PC-9 (cell line): ENCODE data around the gene METTL26.

ENCODE experiments used
- EZH2 ChIP-seq: fragments of 200-600 bp; sonication (generic); IDR thresholded peaks from 2 replicates; pipeline ENCODE4 v1.8.0; 2017; ENCODE audit warnings: antibody characterized with exemption, low read depth
- TF ChIP-seq, protein P1 (sequence below): fragments of 200-600 bp; sonication (generic); conservative IDR thresholded peaks from 2 replicates; pipeline ENCODE4 v1.6.1; 2017; ENCODE audit warnings: mixed run types, antibody characterized with exemption, mild to moderate bottlenecking, moderate library complexity

DNA sequence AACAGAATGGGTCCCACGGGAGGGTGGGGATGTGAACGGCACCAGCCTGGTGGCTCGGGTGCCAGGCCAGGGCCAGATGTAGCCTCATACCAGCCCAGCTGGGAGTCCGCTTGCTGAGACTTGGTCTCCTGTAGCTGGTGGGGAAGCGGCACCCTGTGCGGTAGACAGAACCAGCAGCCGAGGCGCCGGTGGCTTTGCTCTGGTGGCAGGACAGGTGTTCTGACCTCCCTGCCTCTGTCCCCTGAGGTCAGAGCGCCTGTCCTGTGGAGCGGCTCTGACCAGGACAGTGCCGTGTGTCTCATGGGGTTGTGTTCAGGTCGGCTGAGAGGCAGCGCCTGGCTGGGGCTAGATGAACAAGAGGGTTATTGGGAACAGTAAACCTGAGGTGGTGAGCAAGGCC lies 26.1 kb downstream of the METTL26 start:
- TF ChIP-seq, protein P1, sequence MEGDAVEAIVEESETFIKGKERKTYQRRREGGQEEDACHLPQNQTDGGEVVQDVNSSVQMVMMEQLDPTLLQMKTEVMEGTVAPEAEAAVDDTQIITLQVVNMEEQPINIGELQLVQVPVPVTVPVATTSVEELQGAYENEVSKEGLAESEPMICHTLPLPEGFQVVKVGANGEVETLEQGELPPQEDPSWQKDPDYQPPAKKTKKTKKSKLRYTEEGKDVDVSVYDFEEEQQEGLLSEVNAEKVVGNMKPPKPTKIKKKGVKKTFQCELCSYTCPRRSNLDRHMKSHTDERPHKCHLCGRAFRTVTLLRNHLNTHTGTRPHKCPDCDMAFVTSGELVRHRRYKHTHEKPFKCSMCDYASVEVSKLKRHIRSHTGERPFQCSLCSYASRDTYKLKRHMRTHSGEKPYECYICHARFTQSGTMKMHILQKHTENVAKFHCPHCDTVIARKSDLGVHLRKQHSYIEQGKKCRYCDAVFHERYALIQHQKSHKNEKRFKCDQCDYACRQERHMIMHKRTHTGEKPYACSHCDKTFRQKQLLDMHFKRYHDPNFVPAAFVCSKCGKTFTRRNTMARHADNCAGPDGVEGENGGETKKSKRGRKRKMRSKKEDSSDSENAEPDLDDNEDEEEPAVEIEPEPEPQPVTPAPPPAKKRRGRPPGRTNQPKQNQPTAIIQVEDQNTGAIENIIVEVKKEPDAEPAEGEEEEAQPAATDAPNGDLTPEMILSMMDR = no peak
- TF ChIP-seq EZH2 = no peak
